HuH-7 (cell line): Measurements from ENCODE around the gene OR4D5.

ENCODE experiments used
- DNase-seq: peaks from one replicate; pipeline ENCODE4 v3.0.0; 2011; ENCODE audit warnings: low spot score

Gene OR4D5

DNA sequence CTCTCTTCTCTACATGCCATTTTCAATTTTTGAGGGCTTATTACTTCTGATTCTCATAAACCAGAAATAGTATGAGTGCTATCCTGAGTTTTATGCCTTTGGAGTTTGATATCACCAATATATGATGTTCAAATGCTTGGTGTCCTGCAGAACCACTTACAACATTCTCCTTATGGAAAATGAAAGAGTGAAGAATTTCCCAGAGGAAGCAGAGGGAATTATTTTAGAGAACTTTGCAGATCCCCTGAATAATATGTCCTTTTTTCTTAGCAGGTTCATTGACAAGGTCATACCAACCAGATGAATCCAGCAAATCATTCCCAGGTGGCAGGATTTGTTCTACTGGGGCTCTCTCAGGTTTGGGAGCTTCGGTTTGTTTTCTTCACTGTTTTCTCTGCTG is at the start of gene OR4D5:
OR4D5 (plus strand) TSS at position 301 of the 400 bp plus-strand sequence; CDS start at position 301, 0 bp downstream.
- no peak for DNase-seq

DNA sequence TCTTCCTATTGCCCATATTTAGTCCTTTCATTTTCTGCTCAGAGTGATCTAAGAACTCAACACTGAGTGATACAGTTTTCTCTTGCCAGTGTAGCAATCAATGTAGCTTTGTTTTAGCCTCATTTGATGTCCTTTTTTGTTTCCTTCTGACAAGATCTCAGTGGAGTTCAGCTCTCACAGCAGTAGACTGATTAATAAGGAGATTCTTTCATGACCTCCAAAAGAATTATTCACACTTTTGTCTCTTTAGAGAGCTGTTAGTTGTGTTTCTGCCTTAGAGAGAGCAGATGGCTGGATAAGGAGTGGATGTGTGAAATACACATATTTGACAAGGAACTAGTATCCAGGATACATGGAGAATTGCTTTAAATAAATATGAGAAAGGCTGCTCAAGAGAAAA is 47.4 kb upstream of the OR4D5 start:
- DNase-seq, result no peak

DNA sequence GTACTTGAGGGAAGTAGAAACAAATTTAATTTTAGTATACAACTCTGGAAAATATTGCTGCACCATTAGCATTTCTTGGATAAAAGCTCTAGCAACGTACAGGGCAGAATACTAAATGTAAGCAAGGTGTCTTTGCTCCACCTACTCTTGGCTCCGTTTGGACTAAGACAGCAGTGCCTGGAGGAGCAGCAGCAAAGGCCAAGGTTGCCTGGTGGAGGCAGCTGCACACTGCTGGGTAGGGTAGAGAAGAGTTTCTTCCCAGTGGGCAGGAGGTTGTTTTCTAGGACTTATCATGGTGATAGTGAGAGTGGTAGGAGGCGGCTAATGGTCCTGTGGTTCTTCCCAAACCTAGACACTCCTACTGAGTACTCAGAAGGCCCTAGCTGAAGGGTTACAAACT is 39.6 kb upstream of the OR4D5 start:
- no peak for DNase-seq

DNA sequence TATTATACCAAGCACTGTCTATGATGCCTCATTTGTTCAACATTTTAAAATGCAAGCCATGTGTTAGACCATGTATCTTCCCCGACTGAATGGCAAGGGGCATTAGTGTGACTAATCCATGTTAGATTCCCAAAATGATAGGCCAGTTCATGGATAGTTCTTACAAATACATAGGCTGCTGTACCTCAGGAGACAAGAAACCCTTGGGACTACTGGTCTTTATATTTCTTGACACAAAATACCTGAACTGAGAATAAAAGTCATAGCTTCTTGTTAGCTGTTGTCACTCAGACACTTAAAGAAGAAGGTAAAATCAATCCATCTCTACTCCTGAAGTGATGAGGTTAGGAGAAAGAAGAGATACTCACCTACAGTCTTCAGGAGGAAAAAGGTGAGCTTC is 37.5 kb upstream of the OR4D5 start, which contains the start of gene OR8D4:
OR8D4 (plus strand) TSS at position 301 of the 400 bp plus-strand sequence. CDS start 4,265 bp downstream, outside the sequence.
- DNase-seq, result no peak

DNA sequence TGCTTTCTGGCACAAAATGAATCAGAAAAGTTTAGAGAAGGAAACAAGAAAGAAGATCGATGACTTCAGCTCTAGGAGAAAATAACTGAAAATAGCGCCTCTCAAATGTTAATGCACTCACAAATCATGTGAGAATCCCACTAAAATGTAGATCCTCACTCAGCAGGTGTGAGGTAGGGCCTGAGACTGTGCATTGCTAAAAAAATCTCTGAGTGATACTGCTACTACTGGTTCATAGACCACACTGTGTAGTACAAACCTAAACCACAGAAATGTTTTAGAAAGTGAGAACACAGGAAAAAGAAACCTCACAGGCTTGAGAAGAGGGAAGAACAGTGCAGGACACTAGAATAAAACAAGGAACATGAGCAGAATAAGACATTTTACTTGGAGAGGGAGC is 35.5 kb upstream of the OR4D5 start:
- DNase-seq, result no peak

DNA sequence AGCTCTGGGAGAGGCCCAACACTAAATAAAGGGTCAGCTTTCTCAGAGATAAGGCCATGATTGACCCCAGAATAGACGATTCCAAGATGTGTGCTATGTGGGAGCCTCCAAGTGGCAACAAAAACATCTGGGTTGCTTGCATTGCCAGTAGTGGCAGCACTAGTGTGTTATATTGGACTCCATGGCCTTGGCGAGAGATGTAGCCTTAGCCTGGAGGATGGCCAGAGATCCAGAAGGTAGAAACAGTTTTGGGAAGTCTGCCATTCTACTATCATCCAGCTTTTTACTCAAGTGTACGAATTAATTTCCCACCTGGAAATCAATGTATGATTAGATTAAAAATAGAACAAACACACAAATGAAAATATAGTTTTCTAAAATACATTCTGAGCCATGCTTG is 34.5 kb upstream of the OR4D5 start:
- DNase-seq, result no peak

DNA sequence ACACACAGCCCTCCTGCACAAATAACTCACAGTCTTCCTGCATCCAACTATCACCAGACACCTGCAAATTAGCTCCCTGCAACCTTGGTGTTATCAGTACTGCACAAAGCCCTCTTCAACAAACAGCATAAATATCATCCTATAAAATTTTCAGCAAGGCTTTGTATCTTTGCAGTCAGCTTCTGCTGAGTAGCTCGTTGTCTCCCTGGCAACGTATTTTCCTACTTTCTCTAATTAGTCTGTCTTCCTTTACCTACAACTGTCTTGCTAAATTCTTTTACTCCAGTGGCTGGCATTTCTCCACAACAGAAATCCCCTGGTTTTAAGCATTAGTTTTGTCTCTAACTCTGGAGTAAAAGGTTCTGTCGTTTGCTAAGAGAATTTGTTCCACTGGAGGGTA is 33.6 kb upstream of the OR4D5 start:
- no peak for DNase-seq

DNA sequence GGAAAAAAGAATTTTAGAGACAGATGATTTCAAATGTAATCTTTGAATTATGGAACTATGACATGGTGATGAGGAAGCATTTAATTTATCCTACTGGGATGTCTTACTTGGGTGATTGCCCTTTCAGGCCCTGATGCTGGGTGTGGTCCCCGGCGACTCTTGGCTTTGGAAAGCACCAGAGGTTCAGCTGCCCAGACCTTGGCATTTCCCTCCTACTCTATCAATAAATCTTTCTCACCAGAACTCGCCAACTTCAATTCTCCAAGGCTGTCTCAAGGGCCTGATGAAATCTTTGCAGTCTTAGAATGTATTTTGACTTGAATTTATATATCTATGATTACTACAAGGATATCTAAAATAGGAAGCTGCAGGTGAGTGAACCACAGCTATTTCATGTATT is 18.5 kb upstream of the OR4D5 start:
- DNase-seq, result no peak

DNA sequence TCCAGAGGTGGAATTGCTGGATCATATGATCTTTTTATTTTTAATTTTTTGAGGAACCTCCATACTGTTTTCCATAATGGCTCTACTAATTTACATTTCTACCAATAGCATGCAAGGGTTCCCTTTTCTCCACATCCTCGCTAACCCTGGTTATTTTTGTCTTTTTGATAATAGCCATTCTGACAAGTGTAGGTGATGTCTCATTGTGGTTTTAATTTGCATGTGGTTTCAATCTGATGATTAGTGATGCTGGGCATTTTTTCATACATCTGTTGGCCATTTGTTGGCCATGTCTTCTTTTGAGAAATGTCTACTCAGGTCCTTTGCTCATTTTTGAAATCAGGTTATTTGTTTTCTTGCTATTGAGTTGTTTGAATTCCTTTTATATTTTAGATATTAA is 15.4 kb upstream of the OR4D5 start:
- DNase-seq, result no peak

DNA sequence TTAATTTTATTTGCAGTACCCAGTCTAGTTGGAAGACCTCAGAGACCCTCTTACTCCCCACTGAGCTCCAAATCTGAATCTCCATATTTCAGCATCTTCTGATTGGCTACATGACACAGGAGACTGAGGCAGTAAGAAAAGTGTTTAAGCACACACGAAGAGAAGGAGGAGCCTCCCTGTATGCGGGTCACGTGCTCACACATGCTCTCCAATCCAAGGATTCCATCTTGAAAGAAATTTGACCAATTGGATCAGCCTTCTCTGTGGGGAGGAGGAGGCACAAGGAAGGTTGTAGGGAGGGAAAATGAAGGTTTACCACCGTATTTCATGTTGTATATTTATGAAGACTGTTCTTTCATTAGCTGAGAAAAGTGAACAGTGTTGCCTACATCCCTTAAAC is 3.0 kb downstream of the OR4D5 start:
- no peak for DNase-seq

DNA sequence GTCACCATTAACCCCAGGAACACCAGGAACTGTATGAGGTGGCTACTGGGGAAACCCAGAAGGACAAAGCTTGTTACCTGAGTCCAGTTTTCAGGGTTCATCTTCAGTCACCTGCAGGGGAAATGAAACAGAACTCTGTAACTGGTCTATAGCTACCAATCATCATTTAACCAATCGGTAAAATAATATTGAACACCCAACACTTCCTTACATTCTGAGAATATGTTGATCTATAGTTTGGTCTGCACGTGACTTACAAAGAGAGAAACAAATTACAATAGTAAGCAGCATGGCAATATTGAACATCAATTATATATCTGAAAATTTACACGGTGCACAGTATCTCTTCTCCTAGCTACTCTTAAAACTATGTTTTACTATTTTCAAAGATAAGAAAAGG is 4.3 kb downstream of the OR4D5 start, which contains the start of gene OR6T1:
OR6T1 (minus strand) TSS at position 101 of the 400 bp plus-strand sequence; CDS start at position 101, 0 bp downstream.
- no peak for DNase-seq

DNA sequence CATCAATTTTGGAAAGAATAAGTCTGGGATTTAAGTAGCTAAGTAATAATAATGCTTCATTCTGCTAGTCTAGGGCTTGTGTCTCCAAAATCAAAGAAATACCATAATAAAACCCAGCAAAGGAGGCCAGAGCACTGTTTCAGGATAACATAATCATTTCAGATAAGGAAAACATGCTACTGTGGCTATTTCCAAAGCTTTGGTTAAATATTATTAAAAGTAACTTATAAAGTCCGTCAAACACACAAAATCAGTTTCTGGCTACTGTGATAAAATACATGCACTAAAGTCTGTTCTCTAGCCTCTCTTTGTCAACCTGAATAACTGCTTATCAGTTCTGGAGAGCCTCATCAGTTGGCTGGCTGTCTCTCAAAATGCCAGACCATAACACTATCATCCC is 5.7 kb downstream of the OR4D5 start:
- DNase-seq, result no peak

DNA sequence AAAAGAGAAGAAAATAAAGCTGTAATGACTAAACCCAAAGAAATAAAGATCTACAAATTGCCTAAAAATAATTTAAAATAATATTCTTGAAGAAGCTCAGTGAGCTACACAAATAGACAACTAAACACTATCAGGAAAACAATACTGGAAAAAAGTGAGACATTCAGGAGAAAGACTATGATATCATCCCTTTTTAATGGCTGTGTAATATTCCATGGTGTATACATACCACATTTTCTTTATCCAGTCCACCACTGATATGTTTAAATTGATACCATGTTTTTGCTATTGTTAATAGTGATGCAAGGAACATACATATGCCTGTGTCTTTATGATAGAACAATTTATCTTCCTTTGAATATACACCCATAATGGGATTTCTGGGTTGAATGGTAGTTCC is 17.3 kb downstream of the OR4D5 start:
- DNase-seq, result no peak

DNA sequence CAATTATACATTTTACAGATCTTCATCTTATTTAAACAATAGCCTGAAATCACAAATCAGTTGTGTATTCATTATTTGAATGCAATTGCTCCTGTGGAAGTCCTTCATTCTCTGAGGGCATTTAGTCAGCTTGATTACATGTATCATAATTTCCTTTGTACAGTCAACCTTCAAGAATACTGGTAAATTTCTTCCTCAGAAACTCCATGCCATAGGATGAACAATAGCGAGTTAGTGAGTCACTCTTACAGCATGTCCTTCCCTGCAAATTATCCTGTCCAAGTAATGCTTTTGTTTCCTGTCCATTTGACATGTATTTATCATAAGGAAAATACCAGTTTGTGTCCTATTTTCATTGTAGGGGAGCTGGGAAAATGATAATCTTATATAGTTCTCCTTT is 34.4 kb downstream of the OR4D5 start:
- no peak for DNase-seq

DNA sequence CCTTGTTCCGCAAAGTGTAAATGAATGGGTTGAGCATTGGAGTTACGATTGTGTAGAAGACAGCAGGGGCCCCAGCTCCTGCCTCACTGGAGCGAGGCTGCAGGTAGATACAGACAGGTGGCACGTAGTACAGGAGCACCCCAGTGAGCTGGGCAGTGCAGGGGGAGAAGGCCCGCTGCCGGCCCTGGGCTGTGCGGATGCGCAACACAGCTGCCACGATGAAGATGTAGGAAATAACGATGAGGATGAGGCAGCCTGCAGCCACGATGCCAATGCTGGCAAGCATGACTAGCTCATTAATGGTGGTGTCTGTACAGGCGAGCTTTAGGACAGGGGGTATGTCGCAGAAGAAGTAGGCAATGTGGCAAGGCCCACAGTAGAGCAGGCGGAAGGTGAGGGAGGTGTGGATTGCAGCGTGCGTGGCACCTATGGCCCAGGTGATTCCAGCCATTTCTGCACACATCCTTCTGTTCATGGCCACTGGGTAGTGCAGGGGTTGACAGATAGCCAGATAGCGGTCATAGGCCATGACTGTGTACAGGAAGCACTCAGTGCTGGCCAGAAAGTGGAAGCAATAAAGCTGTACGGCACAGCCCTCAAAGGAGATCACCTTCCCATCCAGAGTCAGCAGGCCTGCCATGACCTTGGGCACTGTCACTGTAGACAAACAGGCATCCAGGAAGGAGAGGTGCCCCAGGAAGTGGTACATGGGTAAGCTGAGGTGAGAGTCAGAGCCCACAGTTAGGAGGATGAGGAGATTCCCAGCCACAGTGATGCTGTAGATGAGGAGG is 37.5 kb downstream of the OR4D5 start:
- no peak for DNase-seq

DNA sequence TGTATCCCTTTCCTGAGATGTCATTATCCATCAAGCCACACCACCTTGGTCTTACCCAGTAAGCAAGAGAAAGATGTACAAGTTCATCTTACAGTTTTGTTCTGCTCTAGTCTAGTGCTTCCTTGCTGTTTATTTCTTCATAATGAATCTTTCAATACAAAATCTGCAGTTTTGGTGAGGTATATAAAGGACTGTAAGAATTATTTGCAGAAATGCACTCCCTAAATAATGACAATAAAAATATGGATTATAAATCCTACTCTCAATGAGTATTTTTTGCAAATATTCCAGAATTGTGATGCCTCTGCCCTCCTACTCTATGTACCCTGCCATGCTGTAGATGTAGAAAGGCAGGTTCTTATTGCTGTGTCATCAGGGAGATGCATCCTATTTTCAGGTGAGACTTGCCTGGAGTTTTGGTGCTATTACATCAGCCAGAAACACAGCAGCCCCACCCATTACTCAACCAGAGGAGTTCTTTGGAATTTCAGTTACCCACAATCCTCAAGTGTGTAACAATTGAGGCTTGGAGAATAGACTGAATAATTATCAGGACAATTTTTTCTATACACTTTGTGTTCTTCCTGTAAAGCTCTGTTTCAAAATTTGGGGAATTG is 38.4 kb downstream of the OR4D5 start, which contains the start of gene OR10S1:
OR10S1 (minus strand) TSS at position 51 of the 617 bp plus-strand sequence. CDS start 117 bp downstream, outside the sequence.
- no peak for DNase-seq

DNA sequence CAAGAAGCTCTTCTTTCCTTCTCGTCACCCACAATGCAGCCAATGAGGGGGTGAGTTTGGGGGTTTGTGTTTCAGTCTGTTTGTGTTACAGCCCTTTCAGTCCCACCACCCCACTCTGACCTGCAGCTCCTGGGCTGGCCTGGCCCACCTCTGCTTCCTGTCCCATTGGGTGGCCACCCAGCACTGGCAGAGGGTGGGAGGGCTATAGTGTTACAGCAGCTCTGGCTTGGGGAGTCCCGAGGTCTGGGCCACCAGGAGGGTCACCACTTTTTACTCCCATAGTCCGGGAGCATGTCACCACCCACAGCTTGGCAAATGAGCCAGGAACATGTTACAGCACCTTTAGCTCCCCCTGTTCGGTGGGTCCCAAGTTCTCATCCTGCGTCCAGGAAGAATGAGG is 39.9 kb downstream of the OR4D5 start:
- no peak for DNase-seq
